ENCODE data around the gene TSC2. TPM values are rescaled to one million over a fixed set of nuclear protein-coding genes. Genes with fewer than 3 reads are reported as not detected.
"Not testable (repeated sequence)": the region's sequence is repeated elsewhere in the genome, so short reads cannot be mapped to it uniquely, and the experiment has no call there.

TSC2 gene
- total RNA-seq, 1 experiment from 2014 or later: 59.3 TPM

DNA sequence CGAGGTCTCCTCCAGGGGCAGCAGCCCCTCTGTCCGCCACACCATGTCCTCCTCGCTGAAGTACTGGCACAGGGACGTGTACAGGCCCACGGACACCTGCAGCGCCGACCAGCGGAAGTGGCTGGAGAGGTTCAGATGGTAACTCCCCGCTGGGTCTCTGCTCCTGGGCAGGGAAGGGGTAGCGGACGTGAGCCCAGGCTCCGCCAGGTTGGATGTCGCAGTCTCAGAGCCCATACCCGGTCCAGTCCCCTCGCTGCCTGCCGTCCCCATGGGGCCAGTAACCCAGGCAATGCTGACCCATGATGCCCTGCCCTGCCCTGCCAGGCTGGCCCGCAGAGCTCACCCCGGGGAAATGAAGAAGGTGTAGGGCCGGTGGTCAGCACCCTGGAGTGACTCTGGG is 54.7 kb downstream of the TSC2 start:
- no peaks in the 10 kb centered on the region for H3K4me1 ChIP-seq (ENCODE audit: insufficient read depth, low read length)
- intact Hi-C loops (cut with micrococcal nuclease): no loop called here
- no peak for DNase-seq
- no peak overlapping the region for H3K27ac ChIP-seq (ENCODE audit: low read length)
- no peak for TF ChIP-seq EZH2 (IDR thresholded peaks at IDR 0.05; ENCODE audit: low read length, unreplicated experiment)
- TF ChIP-seq EZH2phosphoT487 (IDR thresholded peaks at IDR 0.05; ENCODE audit: borderline replicate concordance, low read length): no peak
- TF ChIP-seq, protein P1, sequence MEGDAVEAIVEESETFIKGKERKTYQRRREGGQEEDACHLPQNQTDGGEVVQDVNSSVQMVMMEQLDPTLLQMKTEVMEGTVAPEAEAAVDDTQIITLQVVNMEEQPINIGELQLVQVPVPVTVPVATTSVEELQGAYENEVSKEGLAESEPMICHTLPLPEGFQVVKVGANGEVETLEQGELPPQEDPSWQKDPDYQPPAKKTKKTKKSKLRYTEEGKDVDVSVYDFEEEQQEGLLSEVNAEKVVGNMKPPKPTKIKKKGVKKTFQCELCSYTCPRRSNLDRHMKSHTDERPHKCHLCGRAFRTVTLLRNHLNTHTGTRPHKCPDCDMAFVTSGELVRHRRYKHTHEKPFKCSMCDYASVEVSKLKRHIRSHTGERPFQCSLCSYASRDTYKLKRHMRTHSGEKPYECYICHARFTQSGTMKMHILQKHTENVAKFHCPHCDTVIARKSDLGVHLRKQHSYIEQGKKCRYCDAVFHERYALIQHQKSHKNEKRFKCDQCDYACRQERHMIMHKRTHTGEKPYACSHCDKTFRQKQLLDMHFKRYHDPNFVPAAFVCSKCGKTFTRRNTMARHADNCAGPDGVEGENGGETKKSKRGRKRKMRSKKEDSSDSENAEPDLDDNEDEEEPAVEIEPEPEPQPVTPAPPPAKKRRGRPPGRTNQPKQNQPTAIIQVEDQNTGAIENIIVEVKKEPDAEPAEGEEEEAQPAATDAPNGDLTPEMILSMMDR (conservative IDR thresholded peaks at IDR 0.05; ENCODE audit: low read depth, low read length): no peak
- no peaks in the 10 kb centered on the region for H3F3A ChIP-seq (ENCODE audit: low read length, unreplicated experiment)
- ChIA-PET CTCF (no interaction called here), POLR2A (ENCODE audit: unreplicated experiment) (no interaction called here)
- no peak overlapping the region for H2AFZ ChIP-seq (ENCODE audit: low read length)
- H3K27me3 ChIP-seq (ENCODE audit: low read length): no peaks in the 10 kb centered on the region
- no TSS peak for BruUV-seq (replicated peaks)
- no peaks in the 10 kb centered on the region for H3K9me3 ChIP-seq (ENCODE audit: low read length)
- H3K4me2 ChIP-seq (ENCODE audit: low read length): no peak overlapping the region
- H3K4me3 ChIP-seq (ENCODE audit: low read length): no peak overlapping the region
- H3K9ac ChIP-seq (ENCODE audit: low read length): no peak overlapping the region
- ATAC-seq: no peak
- no peaks in the 10 kb centered on the region for H4K20me1 ChIP-seq (ENCODE audit: low read length)
- no peaks in the 10 kb centered on the region for H3K79me2 ChIP-seq (ENCODE audit: low read length)
- no peaks in the 10 kb centered on the region for H3K36me3 ChIP-seq (ENCODE audit: low read depth, low read length)
- no peaks in the 10 kb centered on the region for H3K9me2 ChIP-seq (replicated peaks; ENCODE audit: low read length)

DNA sequence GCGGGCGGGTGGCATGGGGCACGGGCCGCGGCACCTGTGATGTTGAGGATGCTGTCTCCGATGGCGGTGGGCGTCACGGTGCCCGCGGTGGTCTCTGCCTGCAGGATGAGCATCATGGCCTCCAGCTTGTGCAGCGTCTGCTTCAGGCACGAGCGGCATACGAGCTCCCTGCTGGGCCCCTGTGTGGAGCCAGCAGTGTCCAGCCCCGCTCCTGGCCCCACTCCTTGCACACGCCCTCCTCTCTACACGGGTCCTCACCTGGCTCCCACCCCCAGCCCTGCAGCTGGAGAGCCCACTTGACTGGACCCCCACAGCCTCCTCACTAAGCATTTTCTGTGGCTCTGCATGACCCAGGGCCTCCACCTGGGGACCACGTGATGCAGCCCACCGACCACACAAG is 56.7 kb downstream of the TSC2 start:
- H3F3A ChIP-seq (ENCODE audit: low read length, unreplicated experiment); CTCF ChIA-PET; POLR2A ChIA-PET (ENCODE audit: unreplicated experiment): not testable (repeated sequence)

DNA sequence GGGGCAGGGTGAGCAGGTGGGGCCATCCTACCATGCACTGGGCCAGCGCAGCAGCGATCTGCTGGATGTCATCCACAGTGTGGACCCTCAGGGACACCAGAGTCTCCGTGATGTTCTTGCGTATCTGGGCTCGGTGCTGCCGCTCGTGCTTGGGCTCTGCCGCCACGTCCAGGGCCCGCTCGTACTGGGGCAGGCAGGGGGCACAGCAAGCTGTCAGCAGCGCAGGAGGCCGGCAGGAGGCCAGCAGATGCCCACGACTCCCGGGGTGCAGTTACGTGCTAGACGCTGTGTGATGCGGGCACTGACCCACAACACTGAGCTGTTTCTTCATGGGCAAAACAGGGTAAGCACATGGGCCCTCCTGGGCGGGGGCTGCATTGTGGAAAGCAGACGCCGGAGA is 57.5 kb downstream of the TSC2 start:
- CTCF ChIA-PET; POLR2A ChIA-PET (ENCODE audit: unreplicated experiment): not testable (repeated sequence)

More for the DNA sequence above, 56.7 kb downstream of the TSC2 start:
- H3K27me3 ChIP-seq (ENCODE audit: low read length); H3K9me3 ChIP-seq (ENCODE audit: low read length); H4K20me1 ChIP-seq (ENCODE audit: low read length); H3K4me3 ChIP-seq (ENCODE audit: low read length); H2AFZ ChIP-seq (ENCODE audit: low read length); DNase-seq; H3K27ac ChIP-seq (ENCODE audit: low read length); H3K36me3 ChIP-seq (ENCODE audit: low read depth, low read length); H3K9ac ChIP-seq (ENCODE audit: low read length); H3K4me2 ChIP-seq (ENCODE audit: low read length); intact Hi-C loops (cut with micrococcal nuclease); ATAC-seq; H3K4me1 ChIP-seq (ENCODE audit: insufficient read depth, low read length); H3K9me2 ChIP-seq (replicated peaks; ENCODE audit: low read length); BruUV-seq (replicated peaks); H3K79me2 ChIP-seq (ENCODE audit: low read length): not testable (repeated sequence)

DNA sequence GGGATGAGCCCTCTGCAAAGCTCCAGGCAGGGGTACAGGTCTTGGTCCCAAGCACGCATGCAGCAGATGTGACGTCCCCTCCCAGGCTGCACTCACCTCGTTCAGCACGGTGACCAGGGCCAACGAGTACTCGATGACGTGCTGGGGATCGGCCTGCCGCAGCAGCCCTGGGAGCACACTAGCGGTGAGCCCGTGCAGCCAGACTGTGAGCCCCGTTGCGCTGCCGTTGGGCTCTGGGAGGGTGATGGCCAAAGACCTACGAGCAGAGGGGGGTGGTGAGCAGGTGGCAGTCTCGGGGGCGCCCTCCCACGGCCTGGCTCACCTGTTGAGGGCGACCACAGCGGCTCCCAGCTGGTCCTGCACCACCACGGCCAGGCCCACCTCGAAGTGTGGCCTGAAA is 58.0 kb downstream of the TSC2 start:
- H3K4me1 ChIP-seq (ENCODE audit: insufficient read depth, low read length); POLR2A ChIA-PET (ENCODE audit: unreplicated experiment); H2AFZ ChIP-seq (ENCODE audit: low read length); BruUV-seq (replicated peaks); H3K36me3 ChIP-seq (ENCODE audit: low read depth, low read length); H3K9ac ChIP-seq (ENCODE audit: low read length); H4K20me1 ChIP-seq (ENCODE audit: low read length); ATAC-seq; H3F3A ChIP-seq (ENCODE audit: low read length, unreplicated experiment); intact Hi-C loops (cut with micrococcal nuclease); H3K4me3 ChIP-seq (ENCODE audit: low read length); H3K79me2 ChIP-seq (ENCODE audit: low read length); H3K27me3 ChIP-seq (ENCODE audit: low read length); H3K27ac ChIP-seq (ENCODE audit: low read length); H3K9me2 ChIP-seq (replicated peaks; ENCODE audit: low read length); DNase-seq; H3K9me3 ChIP-seq (ENCODE audit: low read length); H3K4me2 ChIP-seq (ENCODE audit: low read length); CTCF ChIA-PET: not testable (repeated sequence)

More for the DNA sequence above, 57.5 kb downstream of the TSC2 start:
- DNase-seq; H3K79me2 ChIP-seq (ENCODE audit: low read length); H4K20me1 ChIP-seq (ENCODE audit: low read length); ATAC-seq; H3K36me3 ChIP-seq (ENCODE audit: low read depth, low read length); H3K27me3 ChIP-seq (ENCODE audit: low read length); H3K4me1 ChIP-seq (ENCODE audit: insufficient read depth, low read length); H3K4me2 ChIP-seq (ENCODE audit: low read length); intact Hi-C loops (cut with micrococcal nuclease); H3F3A ChIP-seq (ENCODE audit: low read length, unreplicated experiment); H3K9ac ChIP-seq (ENCODE audit: low read length); BruUV-seq (replicated peaks); H3K4me3 ChIP-seq (ENCODE audit: low read length); H3K9me3 ChIP-seq (ENCODE audit: low read length); H3K27ac ChIP-seq (ENCODE audit: low read length); H3K9me2 ChIP-seq (replicated peaks; ENCODE audit: low read length); H2AFZ ChIP-seq (ENCODE audit: low read length): not testable (repeated sequence)

DNA sequence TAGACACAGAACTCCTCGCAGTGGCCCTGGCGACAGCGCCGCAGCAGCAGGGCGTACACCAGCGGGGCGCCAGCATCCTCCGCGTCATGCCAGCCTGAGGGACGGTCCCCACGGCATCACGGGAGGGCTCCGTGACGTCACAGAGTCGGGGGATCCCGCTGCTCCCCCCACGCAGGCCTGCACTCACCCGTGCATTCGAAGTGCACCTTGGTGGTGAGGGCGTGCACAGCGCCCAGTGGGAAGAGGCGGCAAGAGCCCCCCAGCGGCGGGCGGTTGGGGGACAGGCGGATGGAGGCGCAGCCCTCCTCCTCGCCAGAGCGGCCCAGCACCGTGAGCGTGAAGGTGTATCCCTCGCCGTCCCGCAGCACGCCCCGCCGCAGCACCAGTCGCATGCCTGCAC is 58.4 kb downstream of the TSC2 start:
- POLR2A ChIA-PET (ENCODE audit: unreplicated experiment); H4K20me1 ChIP-seq (ENCODE audit: low read length); H2AFZ ChIP-seq (ENCODE audit: low read length); H3K4me2 ChIP-seq (ENCODE audit: low read length); H3K36me3 ChIP-seq (ENCODE audit: low read depth, low read length); ATAC-seq; DNase-seq; CTCF ChIA-PET; H3K79me2 ChIP-seq (ENCODE audit: low read length); H3K27me3 ChIP-seq (ENCODE audit: low read length); H3F3A ChIP-seq (ENCODE audit: low read length, unreplicated experiment); H3K4me1 ChIP-seq (ENCODE audit: insufficient read depth, low read length); intact Hi-C loops (cut with micrococcal nuclease); H3K27ac ChIP-seq (ENCODE audit: low read length); BruUV-seq (replicated peaks); H3K9me3 ChIP-seq (ENCODE audit: low read length); H3K4me3 ChIP-seq (ENCODE audit: low read length); H3K9me2 ChIP-seq (replicated peaks; ENCODE audit: low read length); H3K9ac ChIP-seq (ENCODE audit: low read length): not testable (repeated sequence)

DNA sequence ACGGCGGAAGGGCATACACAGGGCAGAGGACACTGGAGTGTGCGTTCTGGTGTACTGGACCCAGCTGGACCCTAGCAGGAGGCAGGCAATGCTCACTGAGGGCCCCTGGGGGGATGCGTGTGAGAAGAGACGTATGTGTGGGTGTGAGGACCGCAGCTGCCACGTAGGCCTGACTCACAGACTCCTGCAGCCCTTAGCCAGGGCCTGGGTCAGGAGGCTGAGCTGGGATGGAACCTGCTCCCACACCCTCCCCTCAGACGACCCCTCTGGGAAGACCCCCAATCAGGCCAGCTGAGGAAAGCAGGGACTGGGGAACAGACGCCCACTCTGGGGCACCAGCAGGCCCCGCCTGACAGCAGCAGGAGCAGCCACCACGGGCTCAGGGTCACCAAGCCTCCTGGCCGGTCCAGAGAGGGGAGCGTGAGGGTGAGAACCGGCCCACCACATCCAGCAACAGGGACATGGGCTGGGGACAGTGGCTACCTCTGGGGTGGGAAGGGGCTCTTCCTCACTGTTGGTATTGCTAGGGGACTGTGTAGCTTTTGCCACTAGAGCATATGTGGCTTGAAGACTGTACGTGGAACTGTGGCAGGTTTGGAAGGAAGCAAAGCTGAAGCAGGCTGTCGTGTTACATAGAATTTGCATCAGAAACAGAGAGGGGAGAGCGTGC is 59.5 kb downstream of the TSC2 start:
- H3K27ac ChIP-seq (ENCODE audit: low read length); DNase-seq; BruUV-seq (replicated peaks); H3F3A ChIP-seq (ENCODE audit: low read length, unreplicated experiment); ATAC-seq; H3K4me3 ChIP-seq (ENCODE audit: low read length); H3K9ac ChIP-seq (ENCODE audit: low read length); H3K9me2 ChIP-seq (replicated peaks; ENCODE audit: low read length); H3K27me3 ChIP-seq (ENCODE audit: low read length); intact Hi-C loops (cut with micrococcal nuclease); CTCF ChIA-PET; H3K36me3 ChIP-seq (ENCODE audit: low read depth, low read length); H3K4me2 ChIP-seq (ENCODE audit: low read length); POLR2A ChIA-PET (ENCODE audit: unreplicated experiment); H4K20me1 ChIP-seq (ENCODE audit: low read length); H3K4me1 ChIP-seq (ENCODE audit: insufficient read depth, low read length); H3K79me2 ChIP-seq (ENCODE audit: low read length); H3K9me3 ChIP-seq (ENCODE audit: low read length); H2AFZ ChIP-seq (ENCODE audit: low read length): not testable (repeated sequence)

Measured in PC-3 (cell line).